IMR-90 (cell line): Measurements from ENCODE around the gene PON1. TPM values are rescaled to one million over a fixed set of nuclear protein-coding genes. Genes with fewer than 3 reads are reported as not detected.

Experiments used
- ATAC-seq: fragments of 200-7000 bp; cut with Tn5 transposase; 2 replicates; pipeline ENCODE4 v1.9.1; 2020; ENCODE audit warnings: low read depth, mild to moderate bottlenecking, moderate library complexity
- BruUV-seq: library from RNA; stranded (reverse); fragments of 400-500 nt; replicated peaks from 2 replicates; lab custom pipeline; 2021; lab: Mats Ljungman, UMichigan
- CTCF ChIA-PET: fragments of 300-600 bp; formaldehyde crosslinking; extraction: SDS; loops from one replicate; lab custom pipeline; 2021; ENCODE audit warnings: antibody characterized with exemption; lab: Yijun Ruan, JAX
- POLR2A ChIA-PET: fragments of 300-600 bp; sonication (Branson Sonifier 250); formaldehyde crosslinking; loops from one replicate; lab custom pipeline; 2022; ENCODE audit warnings: antibody characterized with exemption; ENCODE audit not compliant: unreplicated experiment; lab: Charles Lee
- DNase-seq: peaks from one replicate; pipeline ENCODE4 v3.0.0; 2013
- H2AFZ ChIP-seq: replicated peaks from 2 replicates; pipeline ENCODE3; 2013; ENCODE audit warnings: low read length, mild to moderate bottlenecking; ENCODE audit not compliant: poor library complexity
- H2AK5ac ChIP-seq: 2 replicates; pipeline ENCODE4 v1.6.1; 2013; ENCODE audit warnings: low read depth, low read length, inconsistent platforms
- H2AK9ac ChIP-seq: replicated peaks from 2 replicates; pipeline ENCODE3; 2013; ENCODE audit warnings: mild to moderate bottlenecking, low read depth, low read length, moderate library complexity; ENCODE audit not compliant: poor library complexity
- H2BK120ac ChIP-seq: 2 replicates; pipeline ENCODE4 v1.6.1; 2013; ENCODE audit warnings: low read depth, low read length, inconsistent platforms
- H2BK15ac ChIP-seq: 3 replicates; pipeline ENCODE4 v1.6.1; 2013; ENCODE audit warnings: low read depth, low read length, inconsistent platforms
- H2BK20ac ChIP-seq: 2 replicates; pipeline ENCODE4 v1.6.1; 2013; ENCODE audit warnings: low read depth, mild to moderate bottlenecking, inconsistent platforms, low read length, moderate library complexity
- H2BK5ac ChIP-seq: 2 replicates; pipeline ENCODE4 v1.6.1; 2013; ENCODE audit warnings: mild to moderate bottlenecking, low read depth, low read length, inconsistent platforms; ENCODE audit not compliant: poor library complexity, severe bottlenecking
- H3K14ac ChIP-seq: replicated peaks from 2 replicates; pipeline ENCODE4 v1.6.1; 2013; ENCODE audit warnings: low read depth, low read length, inconsistent platforms
- H3K18ac ChIP-seq: 2 replicates; pipeline ENCODE4 v1.6.1; 2013; ENCODE audit warnings: low read depth, low read length, control low read depth
- H3K23ac ChIP-seq: 2 replicates; pipeline ENCODE4 v1.6.1; 2013; ENCODE audit warnings: low read depth, low read length, inconsistent platforms
- H3K27ac ChIP-seq: 2 replicates; pipeline ENCODE4 v1.5.1; 2013; ENCODE audit warnings: mild to moderate bottlenecking, control low read depth, low read length; ENCODE audit not compliant: insufficient read depth
- H3K27me3 ChIP-seq: 2 replicates; pipeline ENCODE4 v1.6.1; 2013; ENCODE audit warnings: low read length; ENCODE audit not compliant: control insufficient read depth, insufficient read depth
- H3K36me3 ChIP-seq: 2 replicates; pipeline ENCODE4 v1.6.1; 2013; ENCODE audit warnings: low read length, mixed read lengths; ENCODE audit not compliant: control insufficient read depth, insufficient read depth
- H3K4ac ChIP-seq: 2 replicates; pipeline ENCODE4 v1.6.1; 2013; ENCODE audit warnings: low read depth, low read length, inconsistent platforms
- H3K4me1 ChIP-seq: 2 replicates; pipeline ENCODE4 v1.6.1; 2013; ENCODE audit warnings: low read length, mixed read lengths; ENCODE audit not compliant: control insufficient read depth, insufficient read depth
- H3K4me2 ChIP-seq: 2 replicates; pipeline ENCODE4 v1.6.1; 2013; ENCODE audit warnings: low read depth, mild to moderate bottlenecking, control low read depth, low read length, moderate library complexity
- H3K4me3 ChIP-seq: 2 replicates; pipeline ENCODE4 v1.5.1; 2013; ENCODE audit warnings: low read depth, mild to moderate bottlenecking, control low read depth, low read length, moderate library complexity; ENCODE audit not compliant: insufficient read depth
- H3K56ac ChIP-seq: 2 replicates; pipeline ENCODE4 v1.6.1; 2013; ENCODE audit warnings: low read length, inconsistent platforms; ENCODE audit not compliant: insufficient read depth; ENCODE audit errors: extremely low read depth
- H3K79me1 ChIP-seq, 2 experiments: 2 replicates each; pipeline ENCODE4 v1.6.1; 2013; ENCODE audit warnings: low read length in 2 of 2, inconsistent platforms in 1 of 2, low read depth in 1 of 2
- H3K9ac ChIP-seq: 2 replicates; pipeline ENCODE4 v1.6.1; 2013; ENCODE audit warnings: low read depth, low read length, control low read depth
- H3K9me1 ChIP-seq: 2 replicates; pipeline ENCODE4 v1.6.1; 2013; ENCODE audit warnings: low read length, inconsistent platforms; ENCODE audit not compliant: insufficient read depth
- H3K9me3 ChIP-seq: 2 replicates; pipeline ENCODE4 v1.6.1; 2013; ENCODE audit warnings: low read length; ENCODE audit not compliant: control insufficient read depth, insufficient read depth
- H4K20me1 ChIP-seq: 2 replicates; pipeline ENCODE4 v1.6.1; 2013; ENCODE audit warnings: low read length, inconsistent platforms; ENCODE audit not compliant: insufficient read depth
- H4K5ac ChIP-seq: 2 replicates; pipeline ENCODE4 v1.6.1; 2013; ENCODE audit warnings: mild to moderate bottlenecking, low read depth, low read length, control low read depth
- H4K8ac ChIP-seq, 2 experiments: 2 replicates each; pipeline ENCODE4 v1.6.1; 2013; ENCODE audit warnings: low read depth in 2 of 2, low read length in 2 of 2, control low read depth in 1 of 2, inconsistent platforms in 1 of 2
- H4K91ac ChIP-seq: 2 replicates; pipeline ENCODE4 v1.6.1; 2013; ENCODE audit warnings: low read depth, low read length, inconsistent platforms; ENCODE audit not compliant: insufficient read depth
- BHLHE40 ChIP-seq: fragments of 150-350 bp; IDR thresholded peaks from 2 replicates; pipeline ENCODE4 v1.6.1; 2016; ENCODE audit warnings: mild to moderate bottlenecking, low read depth, low read length
- CEBPB ChIP-seq: IDR thresholded peaks from 2 replicates; pipeline ENCODE4 v1.6.1; 2012; ENCODE audit warnings: low read depth, low read length, improper control_type of control experiment
- CHD1 ChIP-seq: IDR thresholded peaks from 2 replicates; pipeline ENCODE4 v1.6.1; 2012; ENCODE audit warnings: low read depth, low read length, improper control_type of control experiment
- CTCF ChIP-seq: conservative IDR thresholded peaks from 2 replicates; pipeline ENCODE4 v1.5.1; 2012; ENCODE audit warnings: mild to moderate bottlenecking, low read depth, low read length, improper control_type of control experiment
- FOS ChIP-seq: fragments of 150-350 bp; IDR thresholded peaks from 2 replicates; pipeline ENCODE4 v1.6.1; 2016; ENCODE audit warnings: low read depth, low read length
- MAFK ChIP-seq: IDR thresholded peaks from 2 replicates; pipeline ENCODE4 v1.6.1; 2012; ENCODE audit warnings: low read depth, low read length, improper control_type of control experiment
- MAZ ChIP-seq: IDR thresholded peaks from 2 replicates; pipeline ENCODE4 v1.6.1; 2012; ENCODE audit warnings: low read depth, mild to moderate bottlenecking, low read length, improper control_type of control experiment, moderate library complexity, borderline replicate concordance
- MXI1 ChIP-seq: IDR thresholded peaks from 2 replicates; pipeline ENCODE4 v1.6.1; 2012; ENCODE audit warnings: low read depth, mild to moderate bottlenecking, low read length, moderate library complexity, borderline replicate concordance
- NFE2L2 ChIP-seq: fragments of 150-350 bp; IDR thresholded peaks from 2 replicates; pipeline ENCODE4 v1.6.1; 2016; ENCODE audit warnings: low read depth, mild to moderate bottlenecking, low read length
- POLR2A ChIP-seq: IDR thresholded peaks from 2 replicates; pipeline ENCODE4 v1.6.1; 2012; ENCODE audit warnings: mild to moderate bottlenecking, low read depth, low read length
- RAD21 ChIP-seq: IDR thresholded peaks from 2 replicates; pipeline ENCODE4 v1.6.1; 2012; ENCODE audit warnings: low read length, improper control_type of control experiment
- RCOR1 ChIP-seq: IDR thresholded peaks from 2 replicates; pipeline ENCODE4 v1.6.1; 2012; ENCODE audit warnings: mild to moderate bottlenecking, low read length, improper control_type of control experiment; ENCODE audit not compliant: insufficient replicate concordance
- RFX5 ChIP-seq: IDR thresholded peaks from 2 replicates; pipeline ENCODE4 v1.8.0; 2012; ENCODE audit warnings: low read depth, mild to moderate bottlenecking, low read length, moderate library complexity
- SMC3 ChIP-seq: fragments of 150-350 bp; IDR thresholded peaks from 2 replicates; pipeline ENCODE4 v1.6.1; 2016; ENCODE audit warnings: low read depth, mild to moderate bottlenecking, antibody characterized with exemption, low read length, moderate library complexity
- WGBS, 2 experiments: methylation state at CpG; one replicate each; pipeline versions ENCODE4 v1.1.5 to v1.1.7; 2013; ENCODE audit warnings: missing lambda C conversion rate in 2 of 2; ENCODE audit not compliant: insufficient read length in 1 of 2; ENCODE audit errors: extremely low coverage in 2 of 2; 5-methylcytosine and 5-hydroxymethylcytosine counted together
- dilution Hi-C: fragments of 300-500 bp; cut with HindIII; formaldehyde crosslinking; loops from one replicate; pipeline ENCODE4 v1.14.3; 2018; ENCODE audit warnings: low sequenced_read_pairs; ENCODE audit not compliant: unreplicated experiment
- in situ Hi-C: fragments of 300-500 bp; cut with MboI; formaldehyde crosslinking; loops from 3 replicates; pipeline ENCODE4 v1.14.3; 2019; ENCODE audit warnings: low sequenced_read_pairs, inconsistent platforms, mixed read lengths
- intact Hi-C: fragments of 100-400 bp; cut with micrococcal nuclease; formaldehyde crosslinking; loops from 2 replicates; pipeline ENCODE4 v1.10.0; 2022
- polyA plus RNA-seq, 3 experiments: library from polyadenylated mRNA; depleted of rRNA; stranded (reverse); fragments of >200 nt; gene quantifications; 2 replicates each; pipeline ENCODE4 v1.2.3, GENCODE V29; 2012; ENCODE audit warnings: low replicate concordance in 1 of 3
- total RNA-seq: library from RNA; depleted of rRNA; stranded (reverse); fragments of >200 nt; gene quantifications from 2 replicates; pipeline ENCODE4 v1.2.3, GENCODE V29; 2012
- TF ChIP-seq, protein P1 (sequence below): fragments of 150-350 bp; IDR thresholded peaks from 2 replicates; pipeline ENCODE4 v1.6.1; 2017; ENCODE audit warnings: mild to moderate bottlenecking, antibody characterized with exemption, low read length, low read depth
- TF ChIP-seq, protein P2 (sequence below): fragments of 150-350 bp; IDR thresholded peaks from 2 replicates; pipeline ENCODE4 v1.6.1; 2016; ENCODE audit warnings: low read depth, mild to moderate bottlenecking, low read length, moderate library complexity, borderline replicate concordance

The PON1 gene
- total and polyA plus RNA-seq, 2 of the 4 experiments (the other 2 are of a cell fraction) = not detected

DNA sequence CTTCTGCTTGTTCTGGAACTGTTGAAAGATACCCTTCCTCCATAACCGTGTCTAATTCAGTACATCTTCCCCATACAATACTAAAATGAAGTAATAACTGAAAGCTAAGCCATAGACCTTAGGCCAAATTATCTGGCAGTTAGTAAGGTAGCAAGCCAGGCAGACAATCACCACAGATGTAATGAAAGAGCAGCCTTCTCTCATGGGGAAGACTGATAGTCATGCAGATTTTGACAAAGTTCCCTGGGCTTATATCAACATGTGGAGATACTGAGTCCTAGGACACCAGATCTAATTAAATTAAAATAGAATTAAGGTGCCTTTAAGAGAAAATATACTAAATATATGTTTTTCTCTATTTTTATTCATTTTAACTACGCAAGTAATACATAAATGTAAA is 61.5 kb downstream of the PON1 start:
- CTCF ChIA-PET = no interaction called here
- DNase-seq = no peak

More for the DNA sequence above, 61.5 kb downstream of the PON1 start:
- H2BK20ac ChIP-seq = no peak overlapping the region
- in situ Hi-C loops (no loop called here), dilution Hi-C loops (no loop called here), intact Hi-C loops (no loop called here)
- no peak overlapping the region for H3K4me3 ChIP-seq
- H3K27me3 ChIP-seq = no peaks in the 10 kb centered on the region
- no peak for ATAC-seq
- H2BK5ac ChIP-seq = no peak overlapping the region
- H3K18ac ChIP-seq = no peak overlapping the region
- POLR2A ChIA-PET = no interaction called here
- H2AK5ac ChIP-seq = no peak overlapping the region
- WGBS, 2 experiments = no CpG with 5 or more reads among the region's 2 CpGs
- no peak overlapping the region for H2AK9ac ChIP-seq
- TF ChIP-seq BHLHE40 (no peak), MXI1 (no peak), CTCF (no peak), RAD21 (no peak), POLR2A (no peak), RFX5 (no peak), MAFK (no peak), FOS (no peak), NFE2L2 (no peak), SMC3 (no peak), MAZ (no peak), CEBPB (no peak), CHD1 (no peak), RCOR1 (no peak)
- TF ChIP-seq, protein P1, sequence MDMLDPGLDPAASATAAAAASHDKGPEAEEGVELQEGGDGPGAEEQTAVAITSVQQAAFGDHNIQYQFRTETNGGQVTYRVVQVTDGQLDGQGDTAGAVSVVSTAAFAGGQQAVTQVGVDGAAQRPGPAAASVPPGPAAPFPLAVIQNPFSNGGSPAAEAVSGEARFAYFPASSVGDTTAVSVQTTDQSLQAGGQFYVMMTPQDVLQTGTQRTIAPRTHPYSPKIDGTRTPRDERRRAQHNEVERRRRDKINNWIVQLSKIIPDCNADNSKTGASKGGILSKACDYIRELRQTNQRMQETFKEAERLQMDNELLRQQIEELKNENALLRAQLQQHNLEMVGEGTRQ = no peak
- TF ChIP-seq, protein P2, sequence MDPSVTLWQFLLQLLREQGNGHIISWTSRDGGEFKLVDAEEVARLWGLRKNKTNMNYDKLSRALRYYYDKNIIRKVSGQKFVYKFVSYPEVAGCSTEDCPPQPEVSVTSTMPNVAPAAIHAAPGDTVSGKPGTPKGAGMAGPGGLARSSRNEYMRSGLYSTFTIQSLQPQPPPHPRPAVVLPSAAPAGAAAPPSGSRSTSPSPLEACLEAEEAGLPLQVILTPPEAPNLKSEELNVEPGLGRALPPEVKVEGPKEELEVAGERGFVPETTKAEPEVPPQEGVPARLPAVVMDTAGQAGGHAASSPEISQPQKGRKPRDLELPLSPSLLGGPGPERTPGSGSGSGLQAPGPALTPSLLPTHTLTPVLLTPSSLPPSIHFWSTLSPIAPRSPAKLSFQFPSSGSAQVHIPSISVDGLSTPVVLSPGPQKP = no peak
- H3K9me3 ChIP-seq = no peaks in the 10 kb centered on the region
- H3K9ac ChIP-seq = no peak overlapping the region
- H4K5ac ChIP-seq = no peak overlapping the region
- H3K9me1 ChIP-seq = no peaks in the 10 kb centered on the region
- no peak overlapping the region for H3K23ac ChIP-seq
- H3K56ac ChIP-seq = no peak overlapping the region
- no peaks in the 10 kb centered on the region for H3K79me1 ChIP-seq
- no peak overlapping the region for H2BK120ac ChIP-seq
- no peak overlapping the region for H4K91ac ChIP-seq
- H2BK15ac ChIP-seq = no peak overlapping the region
- H2AFZ ChIP-seq = no peak overlapping the region
- H3K14ac ChIP-seq = no peak overlapping the region
- H3K27ac ChIP-seq = no peak overlapping the region
- H3K36me3 ChIP-seq = no peaks in the 10 kb centered on the region
- no peak overlapping the region for H3K4me2 ChIP-seq
- no peak overlapping the region for H3K4ac ChIP-seq
- no peak overlapping the region for H4K8ac ChIP-seq
- no peaks in the 10 kb centered on the region for H4K20me1 ChIP-seq
- no peaks in the 10 kb centered on the region for H3K4me1 ChIP-seq
- no TSS peak for BruUV-seq
